ENCODE measurements around the gene SCNN1B. TPM values are rescaled to one million over a fixed set of nuclear protein-coding genes. Genes with fewer than 3 reads are reported as not detected.

Gene SCNN1B
- total and polyA plus RNA-seq, 2 donors (not counting 1 experiment from before 2014, with no cell fraction given) = not detected

- Histone ChIP-seq H3K4me2 (ENCODE audit: extremely low read depth, insufficient read depth, low read length) (no peak overlapping the region), H3K27me3 (ENCODE audit: control insufficient read depth, insufficient read depth, low read length) (no peaks in the 10 kb centered on the region), H2AFZ (ENCODE audit: low read length) (no peak overlapping the region), H3K79me2 (ENCODE audit: control insufficient read depth, insufficient read depth, low read length) (no peaks in the 10 kb centered on the region), H3K27ac (ENCODE audit: insufficient read depth, low read length) (no peak overlapping the region), H3K36me3 (ENCODE audit: control insufficient read depth, insufficient read depth, low read length) (peaks cover under 1% of the 10 kb centered on the region), H3K4me1 (ENCODE audit: control insufficient read depth, extremely low read depth, insufficient read depth, low read length) (no peaks in the 10 kb centered on the region), H3K9me3 (ENCODE audit: control insufficient read depth, insufficient read depth, low read depth, low read length) (no peaks in the 10 kb centered on the region), H3K4me3 (replicated peaks in 1 of 4; ENCODE audit: control extremely low read depth in 1 of 4, insufficient read depth in 1 of 4, low read depth in 3 of 4, low read length in 4 of 4) (no peak overlapping the region), H3K9ac (ENCODE audit: insufficient read depth, low read length) (no peak overlapping the region), H4K20me1 (ENCODE audit: control insufficient read depth, extremely low read depth, insufficient read depth, low read length) (no peaks in the 10 kb centered on the region)
- no peak for DNase-seq (ENCODE audit: low read depth in 2 of 2)
- TF ChIP-seq EZH2 (IDR thresholded peaks at IDR 0.05; ENCODE audit: low read length, missing control alignments) = no peak
- TF ChIP-seq CTCF (conservative IDR thresholded peaks at IDR 0.05 in 1 of 2, IDR thresholded peaks at IDR 0.05 in 1 of 2; ENCODE audit: low read depth in 1 of 2, low read length in 2 of 2) = no peak
Observed at GRCh38 chr16:23383881-23384280, 81.8 kb downstream of the SCNN1B start.

GRCh38 chr16:23384878-23385277 lies 82.8 kb downstream of the SCNN1B start:
- no peaks in the 10 kb centered on the region for H4K20me1 ChIP-seq (ENCODE audit: control insufficient read depth, extremely low read depth, insufficient read depth, low read length)
- TF ChIP-seq EZH2 (IDR thresholded peaks at IDR 0.05; ENCODE audit: low read length, missing control alignments) = no peak
- TF ChIP-seq CTCF (conservative IDR thresholded peaks at IDR 0.05 in 1 of 2, IDR thresholded peaks at IDR 0.05 in 1 of 2; ENCODE audit: low read depth in 1 of 2, low read length in 2 of 2) = no peak
- no peaks in the 10 kb centered on the region for H3K79me2 ChIP-seq (ENCODE audit: control insufficient read depth, insufficient read depth, low read length)
- no peaks in the 10 kb centered on the region for H3K4me1 ChIP-seq (ENCODE audit: control insufficient read depth, extremely low read depth, insufficient read depth, low read length)
- H3K36me3 ChIP-seq (ENCODE audit: control insufficient read depth, insufficient read depth, low read length) = peaks cover 2% of the 10 kb centered on the region
- no peak overlapping the region for H3K9ac ChIP-seq (ENCODE audit: insufficient read depth, low read length)
- H3K4me3 ChIP-seq (replicated peaks in 1 of 4; ENCODE audit: control extremely low read depth in 1 of 4, insufficient read depth in 1 of 4, low read depth in 3 of 4, low read length in 4 of 4) = no peak overlapping the region
- peak in 1 of 2 donors; percentile 54 for DNase-seq (ENCODE audit: low read depth in 2 of 2)
- no peak overlapping the region for H3K27ac ChIP-seq (ENCODE audit: insufficient read depth, low read length)
- no peaks in the 10 kb centered on the region for H3K27me3 ChIP-seq (ENCODE audit: control insufficient read depth, insufficient read depth, low read length)
- H2AFZ ChIP-seq (ENCODE audit: low read length) = no peak overlapping the region
- no peak overlapping the region for H3K4me2 ChIP-seq (ENCODE audit: extremely low read depth, insufficient read depth, low read length)
- no peaks in the 10 kb centered on the region for H3K9me3 ChIP-seq (ENCODE audit: control insufficient read depth, insufficient read depth, low read depth, low read length)

- Histone ChIP-seq H3K27ac (ENCODE audit: insufficient read depth, low read length) (no peak overlapping the region), H3K4me1 (ENCODE audit: control insufficient read depth, extremely low read depth, insufficient read depth, low read length) (no peaks in the 10 kb centered on the region), H4K20me1 (ENCODE audit: control insufficient read depth, extremely low read depth, insufficient read depth, low read length) (no peaks in the 10 kb centered on the region), H3K27me3 (ENCODE audit: control insufficient read depth, insufficient read depth, low read length) (no peaks in the 10 kb centered on the region), H3K4me2 (ENCODE audit: extremely low read depth, insufficient read depth, low read length) (no peak overlapping the region), H3K4me3 (replicated peaks in 1 of 4; ENCODE audit: control extremely low read depth in 1 of 4, insufficient read depth in 1 of 4, low read depth in 3 of 4, low read length in 4 of 4) (no peak overlapping the region), H2AFZ (ENCODE audit: low read length) (no peak overlapping the region), H3K9me3 (ENCODE audit: control insufficient read depth, insufficient read depth, low read depth, low read length) (no peaks in the 10 kb centered on the region), H3K9ac (ENCODE audit: insufficient read depth, low read length) (no peak overlapping the region), H3K36me3 (ENCODE audit: control insufficient read depth, insufficient read depth, low read length) (peaks cover 2% of the 10 kb centered on the region), H3K79me2 (ENCODE audit: control insufficient read depth, insufficient read depth, low read length) (no peaks in the 10 kb centered on the region)
- TF ChIP-seq EZH2 (IDR thresholded peaks at IDR 0.05; ENCODE audit: low read length, missing control alignments) = no peak
- TF ChIP-seq CTCF (conservative IDR thresholded peaks at IDR 0.05 in 1 of 2, IDR thresholded peaks at IDR 0.05 in 1 of 2; ENCODE audit: low read depth in 1 of 2, low read length in 2 of 2) = no peak
- DNase-seq (ENCODE audit: low read depth in 2 of 2) = no peak
Observed at GRCh38 chr16:23385441-23385840, 83.3 kb downstream of the SCNN1B start.
